ENCODE measurements around the gene PLPP1.

Gene PLPP1

GRCh38 chr5:55453211-55453610 lies 81.6 kb downstream of the PLPP1 start:
- in situ Hi-C loops (cut with MboI; ENCODE audit: low pct_unique_long_range_greater_than_20kb, low sequenced_read_pairs, unreplicated experiment) = no loop called here
- TF ChIP-seq, protein P1, sequence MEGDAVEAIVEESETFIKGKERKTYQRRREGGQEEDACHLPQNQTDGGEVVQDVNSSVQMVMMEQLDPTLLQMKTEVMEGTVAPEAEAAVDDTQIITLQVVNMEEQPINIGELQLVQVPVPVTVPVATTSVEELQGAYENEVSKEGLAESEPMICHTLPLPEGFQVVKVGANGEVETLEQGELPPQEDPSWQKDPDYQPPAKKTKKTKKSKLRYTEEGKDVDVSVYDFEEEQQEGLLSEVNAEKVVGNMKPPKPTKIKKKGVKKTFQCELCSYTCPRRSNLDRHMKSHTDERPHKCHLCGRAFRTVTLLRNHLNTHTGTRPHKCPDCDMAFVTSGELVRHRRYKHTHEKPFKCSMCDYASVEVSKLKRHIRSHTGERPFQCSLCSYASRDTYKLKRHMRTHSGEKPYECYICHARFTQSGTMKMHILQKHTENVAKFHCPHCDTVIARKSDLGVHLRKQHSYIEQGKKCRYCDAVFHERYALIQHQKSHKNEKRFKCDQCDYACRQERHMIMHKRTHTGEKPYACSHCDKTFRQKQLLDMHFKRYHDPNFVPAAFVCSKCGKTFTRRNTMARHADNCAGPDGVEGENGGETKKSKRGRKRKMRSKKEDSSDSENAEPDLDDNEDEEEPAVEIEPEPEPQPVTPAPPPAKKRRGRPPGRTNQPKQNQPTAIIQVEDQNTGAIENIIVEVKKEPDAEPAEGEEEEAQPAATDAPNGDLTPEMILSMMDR (IDR thresholded peaks at IDR 0.05; ENCODE audit: extremely low read depth, insufficient read depth, missing control alignments) = no peak
- DNase-seq (ENCODE audit: low spot score) = no peak

GRCh38 chr5:55451976-55452375 lies 82.8 kb downstream of the PLPP1 start:
- in situ Hi-C loops (cut with MboI; ENCODE audit: low pct_unique_long_range_greater_than_20kb, low sequenced_read_pairs, unreplicated experiment) = no loop called here
- TF ChIP-seq, protein P1 (IDR thresholded peaks at IDR 0.05; ENCODE audit: extremely low read depth, insufficient read depth, missing control alignments) = no peak
- DNase-seq (ENCODE audit: low spot score) = no peak

DNA sequence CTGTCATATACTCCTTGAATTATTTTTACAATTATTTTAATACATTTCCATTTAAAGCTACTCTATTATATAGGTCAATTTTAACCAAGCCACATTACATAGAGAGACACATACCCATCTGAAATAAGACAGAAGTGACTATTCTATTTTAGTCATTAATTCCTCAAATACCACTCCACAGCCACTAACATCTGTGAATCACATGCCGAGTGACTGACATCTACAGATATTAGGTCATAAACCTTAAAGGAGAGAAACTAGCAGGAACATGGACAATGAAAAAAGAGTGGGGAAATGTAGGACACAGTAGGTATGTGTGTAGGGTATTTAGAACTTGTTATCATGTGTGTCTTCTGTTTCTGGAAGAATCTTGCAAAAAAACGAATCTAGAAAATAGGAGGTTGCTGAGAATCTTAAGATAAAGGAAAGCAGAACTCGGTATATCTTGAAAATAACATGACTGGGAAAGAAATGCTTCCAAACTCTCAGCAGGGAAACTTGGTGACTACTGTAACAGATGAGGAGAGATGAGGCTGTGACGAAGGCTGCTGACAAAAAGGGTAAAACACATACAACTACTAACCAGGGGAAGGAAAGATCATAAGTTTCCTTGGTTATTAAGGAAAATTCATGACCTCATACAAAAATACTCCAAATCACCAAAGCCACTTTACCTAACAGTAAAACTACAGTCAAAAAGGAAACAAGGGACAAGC lies 84.6 kb downstream of the PLPP1 start:
- in situ Hi-C loops (cut with MboI; ENCODE audit: low pct_unique_long_range_greater_than_20kb, low sequenced_read_pairs, unreplicated experiment) = no loop called here
- DNase-seq (ENCODE audit: low spot score) = no peak
- TF ChIP-seq, protein P1 (IDR thresholded peaks at IDR 0.05; ENCODE audit: extremely low read depth, insufficient read depth, missing control alignments) = no peak

- no peak for DNase-seq (ENCODE audit: low spot score)
- TF ChIP-seq, protein P1 (IDR thresholded peaks at IDR 0.05; ENCODE audit: extremely low read depth, insufficient read depth, missing control alignments) = no peak
- in situ Hi-C loops (cut with MboI; ENCODE audit: low pct_unique_long_range_greater_than_20kb, low sequenced_read_pairs, unreplicated experiment) = no loop called here
Measured at GRCh38 chr5:55446640-55447351, 88.0 kb downstream of the PLPP1 start.

- TF ChIP-seq, protein P1 (IDR thresholded peaks at IDR 0.05; ENCODE audit: extremely low read depth, insufficient read depth, missing control alignments) = no peak
- in situ Hi-C loops (cut with MboI; ENCODE audit: low pct_unique_long_range_greater_than_20kb, low sequenced_read_pairs, unreplicated experiment) = no loop called here
- DNase-seq (ENCODE audit: low spot score) = no peak
Measured at GRCh38 chr5:55445791-55446190, 89.0 kb downstream of the PLPP1 start.

DNA sequence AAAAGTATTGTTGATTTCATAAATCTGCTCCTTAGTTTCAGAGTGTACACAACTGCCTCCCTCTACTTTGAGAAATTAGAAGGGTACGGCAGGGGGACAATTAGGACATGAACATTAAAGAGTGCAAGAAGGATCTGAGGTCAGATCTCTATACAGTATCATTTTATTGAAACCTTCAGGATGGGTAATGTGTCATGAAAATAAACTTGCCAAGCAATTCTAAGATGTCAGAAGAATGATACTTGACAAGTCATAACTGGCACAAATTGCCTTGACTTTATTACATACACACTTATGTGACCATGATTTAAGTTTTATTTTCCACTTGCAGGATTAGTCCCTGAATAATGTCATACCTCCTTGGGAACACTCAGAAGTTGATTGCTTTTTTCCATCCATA lies 92.8 kb downstream of the PLPP1 start:
- TF ChIP-seq, protein P1 (IDR thresholded peaks at IDR 0.05; ENCODE audit: extremely low read depth, insufficient read depth, missing control alignments) = no peak
- in situ Hi-C loops (cut with MboI; ENCODE audit: low pct_unique_long_range_greater_than_20kb, low sequenced_read_pairs, unreplicated experiment) = no loop called here

More for the DNA sequence above, 92.8 kb downstream of the PLPP1 start:
- DNase-seq (ENCODE audit: low spot score) = no peak
